Neural cell (in vitro differentiated cells): ENCODE measurements around the gene CST9L. TPM values are rescaled to one million over a fixed set of nuclear protein-coding genes. Genes with fewer than 3 reads are reported as not detected.

ENCODE experiments used
- H2AFZ ChIP-seq: fragments of 200-600, 300-800 bp; sonication (generic), shearing (Covaris generic); 2 replicates; pipeline ENCODE4 v1.6.0; 2014; ENCODE audit warnings: low read depth, mild to moderate bottlenecking, antibody characterized with exemption, low read length, moderate library complexity
- H3F3A ChIP-seq: fragments of 200-600 bp; shearing (Covaris generic); 2 replicates; pipeline ENCODE4 v1.6.1; 2016; ENCODE audit warnings: mild to moderate bottlenecking, moderate library complexity, mixed read lengths, antibody characterized with exemption, low read length; ENCODE audit not compliant: insufficient read depth, poor library complexity, severe bottlenecking
- H3K27ac ChIP-seq: fragments of 200-600, 300-800 bp; sonication (generic), shearing (Covaris generic); 2 replicates; pipeline ENCODE4 v1.5.1; 2014; ENCODE audit warnings: mild to moderate bottlenecking, low read length, moderate library complexity
- H3K27me3 ChIP-seq: fragments of 300-800, 200-600 bp; sonication (generic), shearing (Covaris generic); 2 replicates; pipeline ENCODE4 v1.6.0; 2014; ENCODE audit warnings: mild to moderate bottlenecking, low read depth, low read length, moderate library complexity; ENCODE audit not compliant: insufficient read depth
- H3K36me3 ChIP-seq: fragments of 300-800, 200-600 bp; sonication (generic), shearing (Covaris generic); 2 replicates; pipeline ENCODE4 v1.5.1; 2014; ENCODE audit warnings: mild to moderate bottlenecking, antibody characterized with exemption, low read length, moderate library complexity; ENCODE audit not compliant: insufficient read depth
- H3K4me2 ChIP-seq: fragments of 300-800, 200-600 bp; sonication (generic), shearing (Covaris generic); 2 replicates; pipeline ENCODE4 v1.6.0; 2014; ENCODE audit warnings: mild to moderate bottlenecking, low read length
- H3K4me3 ChIP-seq: fragments of 300-800, 200-600 bp; sonication (generic), shearing (Covaris generic); 2 replicates; pipeline ENCODE4 v1.5.1; 2014; ENCODE audit warnings: mild to moderate bottlenecking, low read length, moderate library complexity
- H3K79me2 ChIP-seq: fragments of 200-600 bp; shearing (Covaris generic); replicated peaks from 2 replicates; pipeline ENCODE4 v1.6.0; 2014; ENCODE audit warnings: mild to moderate bottlenecking, low read length, moderate library complexity; ENCODE audit not compliant: insufficient read depth
- H3K9ac ChIP-seq: fragments of 300-800, 200-600 bp; sonication (generic), shearing (Covaris generic); 2 replicates; pipeline ENCODE4 v1.6.1; 2016; ENCODE audit warnings: mild to moderate bottlenecking, low read length, mixed read lengths
- H3K9me2 ChIP-seq: fragments of 200-600 bp; shearing (Covaris generic); 2 replicates; pipeline ENCODE4 v1.6.1; 2016; ENCODE audit warnings: mild to moderate bottlenecking, low read length, mixed read lengths; ENCODE audit not compliant: insufficient read depth
- H3K9me3 ChIP-seq: fragments of 200-600, 300-800 bp; sonication (generic), shearing (Covaris generic); 2 replicates; pipeline ENCODE4 v1.6.1; 2016; ENCODE audit warnings: mild to moderate bottlenecking, mixed run types, low read length, moderate library complexity, mixed read lengths
- H4K20me1 ChIP-seq: fragments of 200-600 bp; shearing (Covaris generic); 2 replicates; pipeline ENCODE4 v1.6.1; 2016; ENCODE audit warnings: mild to moderate bottlenecking, mixed run types; ENCODE audit not compliant: insufficient read depth
- CTCF ChIP-seq: fragments of 450-650 bp; IDR thresholded peaks from 2 replicates; pipeline ENCODE4 v1.5.1; 2014; ENCODE audit warnings: antibody characterized with exemption, mild to moderate bottlenecking, moderate library complexity; ENCODE audit not compliant: poor library complexity, severe bottlenecking
- EP300 ChIP-seq: fragments of 450-650 bp; conservative IDR thresholded peaks from 2 replicates; pipeline ENCODE4 v1.6.1; 2014; ENCODE audit warnings: antibody characterized with exemption, mild to moderate bottlenecking, moderate library complexity; ENCODE audit not compliant: poor library complexity, severe bottlenecking
- EZH2 ChIP-seq: fragments of 200-600, 300-800 bp; shearing (Covaris generic), sonication (generic); IDR thresholded peaks from 2 replicates; pipeline ENCODE4 v1.6.1; 2014; ENCODE audit warnings: antibody characterized with exemption, low read length, borderline replicate concordance, mild to moderate bottlenecking; ENCODE audit not compliant: insufficient read depth, poor library complexity, severe bottlenecking
- MXI1 ChIP-seq: fragments of 450-650 bp; conservative IDR thresholded peaks from 2 replicates; pipeline ENCODE4 v1.6.1; 2014; ENCODE audit warnings: antibody characterized with exemption, mild to moderate bottlenecking; ENCODE audit not compliant: poor library complexity, severe bottlenecking
- POLR2AphosphoS5 ChIP-seq: IDR thresholded peaks from 2 replicates; pipeline ENCODE4 v1.6.1; 2012
- RAD21 ChIP-seq: fragments of 450-650 bp; conservative IDR thresholded peaks from 2 replicates; pipeline ENCODE4 v1.6.1; 2014; ENCODE audit warnings: antibody characterized with exemption, mild to moderate bottlenecking, moderate library complexity
- REST ChIP-seq: IDR thresholded peaks from 2 replicates; pipeline ENCODE4 v1.6.1; 2012; ENCODE audit warnings: borderline replicate concordance
- SMC3 ChIP-seq: fragments of 450-650 bp; conservative IDR thresholded peaks from 2 replicates; pipeline ENCODE4 v1.6.1; 2014; ENCODE audit warnings: antibody characterized with exemption, mild to moderate bottlenecking, moderate library complexity; ENCODE audit not compliant: poor library complexity
- TAF1 ChIP-seq: IDR thresholded peaks from 2 replicates; pipeline ENCODE4 v1.6.1; 2012; ENCODE audit warnings: low read depth
- polyA plus RNA-seq: library from polyadenylated mRNA; depleted of rRNA; stranded (reverse); fragments of >200 nt; gene quantifications from 2 replicates; pipeline ENCODE4 v1.2.3, GENCODE V29; 2014

The CST9L gene
- polyA plus RNA-seq, 1 donor from 2014 or later = not detected

- H3K79me2 ChIP-seq = no peaks in the 10 kb centered on the region
- H3K36me3 ChIP-seq = no peaks in the 10 kb centered on the region
- no peak for TF ChIP-seq CTCF
- no peak for TF ChIP-seq EZH2
- TF ChIP-seq EP300 = no peak
- TF ChIP-seq REST = no peak
- TF ChIP-seq MXI1 = no peak
- no peak for TF ChIP-seq POLR2AphosphoS5
- TF ChIP-seq SMC3 = no peak
- no peak for TF ChIP-seq RAD21
- no peak for TF ChIP-seq TAF1
- H4K20me1 ChIP-seq = no peaks in the 10 kb centered on the region
- no peak overlapping the region for H3K4me2 ChIP-seq
- no peaks in the 10 kb centered on the region for H3F3A ChIP-seq
- no peak overlapping the region for H3K27ac ChIP-seq
- H2AFZ ChIP-seq = no peak overlapping the region
- H3K27me3 ChIP-seq = no peaks in the 10 kb centered on the region
- no peaks in the 10 kb centered on the region for H3K9me2 ChIP-seq
- H3K9ac ChIP-seq = no peak overlapping the region
- no peak overlapping the region for H3K4me3 ChIP-seq
- H3K9me3 ChIP-seq = no peaks in the 10 kb centered on the region
These were observed 18.1 kb downstream of the CST9L start for GRCh38 chr20:23550227-23550626.

- Histone ChIP-seq H3K36me3 (no peaks in the 10 kb centered on the region), H3K79me2 (no peaks in the 10 kb centered on the region), H4K20me1 (no peaks in the 10 kb centered on the region), H3K4me3 (no peak overlapping the region), H3K9me3 (no peaks in the 10 kb centered on the region), H3K9me2 (no peaks in the 10 kb centered on the region), H2AFZ (no peak overlapping the region), H3K27me3 (no peaks in the 10 kb centered on the region), H3K27ac (no peak overlapping the region), H3F3A (no peaks in the 10 kb centered on the region), H3K9ac (no peak overlapping the region), H3K4me2 (no peak overlapping the region)
- TF ChIP-seq TAF1 (no peak), RAD21 (no peak), SMC3 (no peak), EZH2 (no peak), MXI1 (no peak), CTCF (no peak), POLR2AphosphoS5 (no peak), EP300 (no peak), REST (no peak)
These were observed 19.9 kb downstream of the CST9L start for GRCh38 chr20:23548408-23548807.
